ENCODE data around the gene ZMYND8. TPM values are rescaled to one million over a fixed set of nuclear protein-coding genes. Genes with fewer than 3 reads are reported as not detected.

The ZMYND8 gene
- polyA plus RNA-seq, 1 donor from 2014 or later = 16.8 TPM

- no peaks in the 10 kb centered on the region for H3K9me3 ChIP-seq (ENCODE audit: low read length)
- no peaks in the 10 kb centered on the region for H3K27me3 ChIP-seq (ENCODE audit: insufficient read depth, low read depth, low read length)
- no peak overlapping the region for H3K4me2 ChIP-seq (ENCODE audit: low read length)
- no peak overlapping the region for H3K9ac ChIP-seq (ENCODE audit: low read length)
- no peaks in the 10 kb centered on the region for H3K9me2 ChIP-seq (ENCODE audit: insufficient read depth, low read length)
- no peaks in the 10 kb centered on the region for H3K79me2 ChIP-seq (replicated peaks; ENCODE audit: insufficient read depth, low read length)
- TF ChIP-seq EP300 (conservative IDR thresholded peaks at IDR 0.05; ENCODE audit: poor library complexity, severe bottlenecking) (no peak), TAF1 (IDR thresholded peaks at IDR 0.05; ENCODE audit: low read depth) (no peak), REST (IDR thresholded peaks at IDR 0.05; ENCODE audit: borderline replicate concordance) (no peak)
- H3K36me3 ChIP-seq (ENCODE audit: insufficient read depth, low read length) = no peaks in the 10 kb centered on the region
- no peak overlapping the region for H3K27ac ChIP-seq (ENCODE audit: low read length)
- no peak overlapping the region for H3K4me3 ChIP-seq (ENCODE audit: low read length)
- H3F3A ChIP-seq (ENCODE audit: insufficient read depth, low read length, poor library complexity, severe bottlenecking) = no peaks in the 10 kb centered on the region
- H2AFZ ChIP-seq (ENCODE audit: low read depth, low read length) = no peak overlapping the region
- no peaks in the 10 kb centered on the region for H4K20me1 ChIP-seq (ENCODE audit: insufficient read depth)
Measured at GRCh38 chr20:47204008-47204849, 152.3 kb downstream of the ZMYND8 start.

- H3K36me3 ChIP-seq (ENCODE audit: insufficient read depth, low read length) = no peaks in the 10 kb centered on the region
- TF ChIP-seq EZH2 (IDR thresholded peaks at IDR 0.05; ENCODE audit: borderline replicate concordance, insufficient read depth, low read length, poor library complexity, severe bottlenecking) (no peak), RAD21 (conservative IDR thresholded peaks at IDR 0.05) (no peak)
- no peaks in the 10 kb centered on the region for H3K27me3 ChIP-seq (ENCODE audit: insufficient read depth, low read depth, low read length)
- no peaks in the 10 kb centered on the region for H3K9me3 ChIP-seq (ENCODE audit: low read length)
- no peak overlapping the region for H3K4me3 ChIP-seq (ENCODE audit: low read length)
- no peak overlapping the region for H3K27ac ChIP-seq (ENCODE audit: low read length)
- no peaks in the 10 kb centered on the region for H3F3A ChIP-seq (ENCODE audit: insufficient read depth, low read length, poor library complexity, severe bottlenecking)
- no peaks in the 10 kb centered on the region for H3K9me2 ChIP-seq (ENCODE audit: insufficient read depth, low read length)
- H2AFZ ChIP-seq (ENCODE audit: low read depth, low read length) = no peak overlapping the region
- H4K20me1 ChIP-seq (ENCODE audit: insufficient read depth) = no peaks in the 10 kb centered on the region
- no peak overlapping the region for H3K9ac ChIP-seq (ENCODE audit: low read length)
- H3K79me2 ChIP-seq (replicated peaks; ENCODE audit: insufficient read depth, low read length) = no peaks in the 10 kb centered on the region
- no peak overlapping the region for H3K4me2 ChIP-seq (ENCODE audit: low read length)
Measured at GRCh38 chr20:47202733-47203667, 153.5 kb downstream of the ZMYND8 start.

- no peaks in the 10 kb centered on the region for H4K20me1 ChIP-seq (ENCODE audit: insufficient read depth)
- H3K27me3 ChIP-seq (ENCODE audit: insufficient read depth, low read depth, low read length) = no peaks in the 10 kb centered on the region
- H3K9me3 ChIP-seq (ENCODE audit: low read length) = no peaks in the 10 kb centered on the region
- no peaks in the 10 kb centered on the region for H3K9me2 ChIP-seq (ENCODE audit: insufficient read depth, low read length)
- TF ChIP-seq EZH2 (IDR thresholded peaks at IDR 0.05; ENCODE audit: borderline replicate concordance, insufficient read depth, low read length, poor library complexity, severe bottlenecking) (no peak), REST (IDR thresholded peaks at IDR 0.05; ENCODE audit: borderline replicate concordance) (no peak), CTCF (IDR thresholded peaks at IDR 0.05; ENCODE audit: poor library complexity, severe bottlenecking) (no peak), TAF1 (IDR thresholded peaks at IDR 0.05; ENCODE audit: low read depth) (no peak), POLR2AphosphoS5 (IDR thresholded peaks at IDR 0.05) (no peak), SMC3 (conservative IDR thresholded peaks at IDR 0.05; ENCODE audit: poor library complexity) (no peak), EP300 (conservative IDR thresholded peaks at IDR 0.05; ENCODE audit: poor library complexity, severe bottlenecking) (no peak), RAD21 (conservative IDR thresholded peaks at IDR 0.05) (no peak), MXI1 (conservative IDR thresholded peaks at IDR 0.05; ENCODE audit: poor library complexity, severe bottlenecking) (no peak)
- H3F3A ChIP-seq (ENCODE audit: insufficient read depth, low read length, poor library complexity, severe bottlenecking) = no peaks in the 10 kb centered on the region
- H3K4me2 ChIP-seq (ENCODE audit: low read length) = no peak overlapping the region
- H3K27ac ChIP-seq (ENCODE audit: low read length) = no peak overlapping the region
- no peak overlapping the region for H2AFZ ChIP-seq (ENCODE audit: low read depth, low read length)
- no peak overlapping the region for H3K9ac ChIP-seq (ENCODE audit: low read length)
- H3K79me2 ChIP-seq (replicated peaks; ENCODE audit: insufficient read depth, low read length) = no peaks in the 10 kb centered on the region
- H3K4me3 ChIP-seq (ENCODE audit: low read length) = no peak overlapping the region
- no peaks in the 10 kb centered on the region for H3K36me3 ChIP-seq (ENCODE audit: insufficient read depth, low read length)
Measured at GRCh38 chr20:47201074-47201730, 155.3 kb downstream of the ZMYND8 start.
